Heart left ventricle (tissue), 13 donors: Measurements from ENCODE around the gene RBM23.

Source experiments
- POLR2A ChIP-seq, 2 donors: fragments of 450-650 bp; IDR thresholded peaks; one replicate each; pipeline ENCODE4 v1.6.1; 2017; ENCODE audit warnings: antibody characterized with exemption in 2 of 2, mild to moderate bottlenecking in 2 of 2, moderate library complexity in 2 of 2
- TF ChIP-seq, protein P1 (sequence below), 12 donors: fragments of 200-600 bp; sonication (generic) in 4 of 12; IDR thresholded peaks; one replicate each; pipeline versions ENCODE4 v1.5.0 to v1.8.0; 2018 to 2022; ENCODE audit warnings: antibody characterized with exemption in 12 of 12, mild to moderate bottlenecking in 5 of 12
- donor health status: ischemic (EF 13 %, LVEDD 7.1; RV severe dilation, severe dysfunction).
- donor health status: DM: no; HTN: yes; CAD: no.
- donor health status: DM: no; HTN: no; CAD: no.
- donor health status: ischemic (EF 25% LVEDD 6.9; RV normal size, moderate dysfunction).
- donor health status: ischemic (EF 25% LVEDD 5.7; RV mildly dilated, moderate dysfunction).
- donor health status: ischemic (EF 35%, LVEDD 5.7; RV mildly dilated, moderate dysfunction).
- donor health status: nonischemic (EF 11% LVEDD 7.7; RV severe dilation, severe dysfunction).
- donor health status: DM: yes; HTN: yes; CAD: no.
- donor health status: PGD.
- donor health status: ischemic (EF 29% LVEDD 5.4; RV normal size, mild dysfunction).
- donor health status: nonischemic (EF 23%, LVEDD 6.1; RV moderate dilation, normal function).

DNA sequence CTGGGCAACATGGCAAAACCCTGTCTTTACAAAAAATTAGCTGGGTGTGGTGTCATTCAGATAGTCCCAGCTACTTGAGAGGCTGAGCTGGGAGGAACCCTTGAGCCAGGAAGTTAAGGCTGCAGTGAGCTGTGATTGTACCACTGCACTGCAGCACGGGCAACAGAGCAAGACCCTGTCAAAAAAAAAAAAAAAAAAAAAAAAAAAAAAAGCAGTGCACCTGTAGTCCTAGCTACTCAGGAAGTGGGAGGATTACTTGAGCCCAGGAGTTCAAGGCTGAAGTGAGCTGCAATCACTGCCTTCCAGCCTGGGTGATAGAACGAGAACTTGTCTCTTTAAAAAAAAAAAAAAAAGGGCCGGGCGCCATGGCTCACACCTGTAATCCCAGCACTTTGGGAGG lies 30.3 kb downstream of the RBM23 start:
- TF ChIP-seq, protein P1, sequence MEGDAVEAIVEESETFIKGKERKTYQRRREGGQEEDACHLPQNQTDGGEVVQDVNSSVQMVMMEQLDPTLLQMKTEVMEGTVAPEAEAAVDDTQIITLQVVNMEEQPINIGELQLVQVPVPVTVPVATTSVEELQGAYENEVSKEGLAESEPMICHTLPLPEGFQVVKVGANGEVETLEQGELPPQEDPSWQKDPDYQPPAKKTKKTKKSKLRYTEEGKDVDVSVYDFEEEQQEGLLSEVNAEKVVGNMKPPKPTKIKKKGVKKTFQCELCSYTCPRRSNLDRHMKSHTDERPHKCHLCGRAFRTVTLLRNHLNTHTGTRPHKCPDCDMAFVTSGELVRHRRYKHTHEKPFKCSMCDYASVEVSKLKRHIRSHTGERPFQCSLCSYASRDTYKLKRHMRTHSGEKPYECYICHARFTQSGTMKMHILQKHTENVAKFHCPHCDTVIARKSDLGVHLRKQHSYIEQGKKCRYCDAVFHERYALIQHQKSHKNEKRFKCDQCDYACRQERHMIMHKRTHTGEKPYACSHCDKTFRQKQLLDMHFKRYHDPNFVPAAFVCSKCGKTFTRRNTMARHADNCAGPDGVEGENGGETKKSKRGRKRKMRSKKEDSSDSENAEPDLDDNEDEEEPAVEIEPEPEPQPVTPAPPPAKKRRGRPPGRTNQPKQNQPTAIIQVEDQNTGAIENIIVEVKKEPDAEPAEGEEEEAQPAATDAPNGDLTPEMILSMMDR (IDR thresholded peaks at IDR 0.05), result no peak
- no peak for TF ChIP-seq POLR2A (IDR thresholded peaks at IDR 0.05)
